Endothelial cell (in vitro differentiated cells): ENCODE measurements around the gene PPP5C. TPM values are rescaled to one million over a fixed set of nuclear protein-coding genes. Genes with fewer than 3 reads are reported as not detected.
A peak's percentile ranks its signal among the peaks of the same experiment; 100 is the strongest.

Experiments used
- DNase-seq: peaks from one replicate; pipeline ENCODE4 v3.0.0; 2021; ENCODE audit warnings: low spot score
- H3K27ac Mint-ChIP-seq: one replicate; pipeline ENCODE4 v1.8.0; 2021; ENCODE audit warnings: mixed read lengths, inconsistent platforms; ENCODE audit not compliant: unreplicated experiment
- H3K27me3 Mint-ChIP-seq: one replicate; pipeline ENCODE4 v1.8.0; 2021; ENCODE audit warnings: mild to moderate bottlenecking, moderate library complexity, mixed read lengths, inconsistent platforms; ENCODE audit not compliant: unreplicated experiment
- H3K36me3 Mint-ChIP-seq: one replicate; pipeline ENCODE4 v1.8.0; 2021; ENCODE audit warnings: mild to moderate bottlenecking, low read depth, mixed read lengths, inconsistent platforms; ENCODE audit not compliant: unreplicated experiment
- H3K4me1 Mint-ChIP-seq: one replicate; pipeline ENCODE4 v1.8.0; 2021; ENCODE audit warnings: mild to moderate bottlenecking, mixed read lengths, inconsistent platforms; ENCODE audit not compliant: unreplicated experiment
- H3K4me3 Mint-ChIP-seq: one replicate; pipeline ENCODE4 v1.8.0; 2021; ENCODE audit warnings: mild to moderate bottlenecking, mixed read lengths, inconsistent platforms; ENCODE audit not compliant: unreplicated experiment
- H3K9me3 Mint-ChIP-seq: one replicate; pipeline ENCODE4 v1.8.0; 2021; ENCODE audit warnings: mixed read lengths, inconsistent platforms; ENCODE audit not compliant: unreplicated experiment
- CTCF ChIP-seq: fragments of 200-600 bp; sonication (generic); IDR thresholded peaks from one replicate; pipeline ENCODE4 v1.5.0; 2021; ENCODE audit warnings: antibody characterized with exemption; ENCODE audit not compliant: unreplicated experiment
- total RNA-seq: library from RNA; stranded (reverse); fragmentation: NEBNext Ultra II Directional; extraction: Animal tissue kit (Norgen Biotek cat#: 25700); gene quantifications from one replicate; pipeline ENCODE4 v1.2.1, GENCODE V29; 2021; ENCODE audit not compliant: unreplicated experiment

Gene PPP5C
- total RNA-seq, 1 donor from 2014 or later: 66.7 TPM

- TF ChIP-seq CTCF: no peak
- H3K9me3 Mint-ChIP-seq: peaks cover 10% of the 10 kb centered on the region
- no peak for DNase-seq
- peaks cover 51% of the 10 kb centered on the region for H3K36me3 Mint-ChIP-seq
- peaks cover 8% of the 10 kb centered on the region for H3K27me3 Mint-ChIP-seq
- peak overlapping the region; percentile 78 for H3K4me3 Mint-ChIP-seq
- H3K4me1 Mint-ChIP-seq: no peaks in the 10 kb centered on the region
- H3K27ac Mint-ChIP-seq: peak overlapping the region; percentile 8
Measured at GRCh38 chr19:46330319-46330918, 16.5 kb upstream of the PPP5C start.

- Mint-ChIP-seq H3K4me1 (peaks cover 15% of the 10 kb centered on the region), H3K36me3 (peaks cover 28% of the 10 kb centered on the region), H3K27me3 (peaks cover 3% of the 10 kb centered on the region), H3K27ac (no peak overlapping the region), H3K9me3 (no peaks in the 10 kb centered on the region), H3K4me3 (no peak overlapping the region)
- no peak for TF ChIP-seq CTCF
- DNase-seq: no peak
Measured at GRCh38 chr19:46337487-46337886, 9.4 kb upstream of the PPP5C start.

- Mint-ChIP-seq H3K36me3 (peaks cover 28% of the 10 kb centered on the region), H3K27ac (no peak overlapping the region), H3K27me3 (no peaks in the 10 kb centered on the region), H3K4me3 (no peak overlapping the region), H3K9me3 (no peaks in the 10 kb centered on the region), H3K4me1 (peaks cover 20% of the 10 kb centered on the region)
- no peak for TF ChIP-seq CTCF
- no peak for DNase-seq
Measured at GRCh38 chr19:46339446-46339845, 7.4 kb upstream of the PPP5C start.

GRCh38 chr19:46340051-46340659, 6.7 kb upstream of the PPP5C start:
- Mint-ChIP-seq H3K36me3 (peaks cover 28% of the 10 kb centered on the region), H3K9me3 (no peaks in the 10 kb centered on the region)

More at GRCh38 chr19:46340051-46340659, 6.7 kb upstream of the PPP5C start:
- Mint-ChIP-seq H3K4me3 (no peak overlapping the region), H3K27me3 (no peaks in the 10 kb centered on the region), H3K27ac (no peak overlapping the region), H3K4me1 (peaks cover 21% of the 10 kb centered on the region)
- DNase-seq: no peak
- TF ChIP-seq CTCF: no peak
